ENCODE results near the gene ADGRF5.

GRCh38 chr6:46904117-46904516 lies 17.6 kb downstream of the ADGRF5 start:
- TF ChIP-seq SUZ12 (IDR thresholded peaks at IDR 0.05; ENCODE audit: extremely low read depth, insufficient read depth, insufficient read length) (no peak), YY1 (IDR thresholded peaks at IDR 0.05; ENCODE audit: insufficient read depth, insufficient read length) (no peak), ZNF274 (IDR thresholded peaks at IDR 0.05; ENCODE audit: low read depth, low read length) (no peak)
